CD14-positive monocyte (primary cell): Measurements from ENCODE around the gene SMARCD1. TPM values are rescaled to one million over a fixed set of nuclear protein-coding genes. Genes with fewer than 3 reads are reported as not detected.

Source experiments
- DNase-seq, 3 donors: peaks; one replicate each; pipeline ENCODE4 v3.0.0-alpha.2; 2011 to 2022
- H2AFZ ChIP-seq: 2 replicates; pipeline ENCODE4 v1.6.0; 2012; ENCODE audit warnings: mild to moderate bottlenecking, low read depth, low read length, inconsistent platforms; ENCODE audit not compliant: insufficient read depth, poor library complexity, severe bottlenecking
- H3K27ac ChIP-seq, 2 donors: 1 replicate in 1 of 2; 2 replicates in 1 of 2; pipeline ENCODE4 v1.5.1; 2012 to 2013; ENCODE audit warnings: low read length in 2 of 2, control low read depth in 1 of 2, inconsistent platforms in 1 of 2, low read depth in 1 of 2, mild to moderate bottlenecking in 1 of 2
- H3K27me3 ChIP-seq, 2 donors: one replicate each; pipeline versions ENCODE4 v1.6.0 to v1.6.1; 2011 to 2013; ENCODE audit warnings: low read length in 2 of 2; ENCODE audit not compliant: control insufficient read depth in 2 of 2, insufficient read depth in 2 of 2
- H3K36me3 ChIP-seq, 2 donors: replicated peaks in 1 of 2; 1 replicate in 1 of 2; 2 replicates in 1 of 2; pipeline versions ENCODE4 v1.5.1 to v1.6.1; 2012 to 2013; ENCODE audit warnings: low read length in 2 of 2, control low read depth in 1 of 2, inconsistent platforms in 1 of 2, mild to moderate bottlenecking in 1 of 2; ENCODE audit not compliant: insufficient read depth in 2 of 2, control insufficient read depth in 1 of 2
- H3K4me1 ChIP-seq, 2 donors: 1 replicate in 1 of 2; 2 replicates in 1 of 2; pipeline versions ENCODE4 v1.5.1 to v1.6.1; 2012 to 2013; ENCODE audit warnings: low read length in 2 of 2, control low read depth in 1 of 2, inconsistent platforms in 1 of 2, mild to moderate bottlenecking in 1 of 2, moderate library complexity in 1 of 2; ENCODE audit not compliant: insufficient read depth in 2 of 2, control insufficient read depth in 1 of 2
- H3K4me2 ChIP-seq: replicated peaks from 2 replicates; pipeline ENCODE3; 2012; ENCODE audit warnings: low read length, moderate library complexity, mild to moderate bottlenecking; ENCODE audit not compliant: poor library complexity, severe bottlenecking; ENCODE audit errors: extremely low read depth
- H3K4me3 ChIP-seq, 3 experiments: fragments of 200-600 bp in 1 of 3; sonication (generic) in 1 of 3; replicated peaks in 1 of 3; 1 replicate in 2 of 3; 2 replicates in 1 of 3; pipeline ENCODE4 v1.5.1; 2011 to 2013; ENCODE audit warnings: low read length in 3 of 3, mild to moderate bottlenecking in 3 of 3, control low read depth in 2 of 3, low read depth in 2 of 3, inconsistent platforms in 1 of 3, moderate library complexity in 1 of 3
- H3K79me2 ChIP-seq: 2 replicates; pipeline ENCODE4 v1.6.0; 2012; ENCODE audit warnings: mild to moderate bottlenecking, control low read depth, inconsistent platforms, low read length, moderate library complexity; ENCODE audit not compliant: insufficient read depth
- H3K9ac ChIP-seq: 2 replicates; pipeline ENCODE4 v1.6.0; 2017; ENCODE audit warnings: low read length, mild to moderate bottlenecking; ENCODE audit not compliant: insufficient read depth, poor library complexity, severe bottlenecking
- H3K9me3 ChIP-seq, 2 donors: replicated peaks in 1 of 2; 1 replicate in 1 of 2; 2 replicates in 1 of 2; pipeline versions ENCODE4 v1.5.1 to v1.6.1; 2012 to 2013; ENCODE audit warnings: low read length in 2 of 2, control low read depth in 1 of 2; ENCODE audit not compliant: control insufficient read depth in 1 of 2, insufficient read depth in 1 of 2
- H4K20me1 ChIP-seq: 2 replicates; pipeline ENCODE4 v1.6.0; 2012; ENCODE audit warnings: mild to moderate bottlenecking, low read length, control low read depth, moderate library complexity; ENCODE audit not compliant: insufficient read depth
- H3K27ac Mint-ChIP-seq, 7 donors: one replicate each; pipeline ENCODE4 v1.8.0; 2020; ENCODE audit warnings: mild to moderate bottlenecking in 7 of 7, mixed read lengths in 7 of 7, moderate library complexity in 6 of 7, inconsistent platforms in 2 of 7
- H3K27me3 Mint-ChIP-seq, 3 donors: one replicate each; pipeline ENCODE4 v1.8.0; 2021 to 2022; ENCODE audit warnings: low read depth in 3 of 3, mild to moderate bottlenecking in 3 of 3, mixed read lengths in 3 of 3, moderate library complexity in 3 of 3, inconsistent platforms in 1 of 3
- H3K36me3 Mint-ChIP-seq, 2 donors: one replicate each; pipeline ENCODE4 v1.8.0; 2020; ENCODE audit warnings: mixed read lengths in 2 of 2, inconsistent platforms in 1 of 2, mild to moderate bottlenecking in 1 of 2
- H3K4me1 Mint-ChIP-seq: one replicate; pipeline ENCODE4 v1.8.0; 2020; ENCODE audit warnings: mild to moderate bottlenecking, mixed read lengths
- H3K4me3 Mint-ChIP-seq, 2 donors: one replicate each; pipeline ENCODE4 v1.8.0; 2020; ENCODE audit warnings: mild to moderate bottlenecking in 2 of 2, mixed read lengths in 2 of 2, moderate library complexity in 1 of 2
- H3K9me3 Mint-ChIP-seq, 7 donors: one replicate each; pipeline ENCODE4 v1.8.0; 2020 to 2022; ENCODE audit warnings: mixed read lengths in 7 of 7, mild to moderate bottlenecking in 6 of 7, moderate library complexity in 6 of 7, inconsistent platforms in 2 of 7
- CTCF ChIP-seq: fragments of 200-600 bp; IDR thresholded peaks from one replicate; pipeline ENCODE4 v1.8.0; 2022; ENCODE audit warnings: antibody characterized with exemption, mild to moderate bottlenecking
- WGBS: methylation state at CpG from one replicate; pipeline ENCODE4 v1.1.5; 2013; ENCODE audit warnings: missing lambda C conversion rate; ENCODE audit not compliant: insufficient coverage; 5-methylcytosine and 5-hydroxymethylcytosine counted together
- intact Hi-C, 2 donors: fragments of 100-400 bp; cut with micrococcal nuclease; formaldehyde crosslinking; loops; one replicate each; pipeline versions ENCODE4 v1.15.0 to v1.15.1; 2023
- polyA plus RNA-seq, 3 donors: library from polyadenylated mRNA; depleted of rRNA in 1 of 3; unstranded in 2 of 3; stranded (reverse) in 1 of 3; fragments of 300-500 nt in 2 of 3; fragments of >200 nt in 1 of 3; fragmentation: Illumina TruSeq in 2 of 3; gene quantifications; 1 replicate in 2 of 3; 2 replicates in 1 of 3; pipeline ENCODE4 v1.2.3, GENCODE V29; 2012 to 2021

The SMARCD1 gene
- polyA plus RNA-seq, 3 donors = 3.7 to 41.9 (median 7.8) TPM

- no peak for TF ChIP-seq CTCF
- Histone ChIP-seq H3K4me3 (no peak within 1 kb of the TSS), H2AFZ (no peak within 1 kb of the TSS), H3K27ac (no peak within 1 kb of the TSS), H3K4me2 (no peak within 1 kb of the TSS), H3K9ac (no peak within 1 kb of the TSS), H3K9me3 (no peaks in the 10 kb centered on the region), H3K27me3 (no peaks in the 10 kb centered on the region), H3K79me2 (no peaks in the 10 kb centered on the region), H3K36me3 (peaks cover 16 to 28% of the 10 kb centered on the region in 2 donors), H4K20me1 (no peaks in the 10 kb centered on the region), H3K4me1 (no peaks in the 10 kb centered on the region)
- Mint-ChIP-seq H3K36me3 (peaks cover 24 to 30% of the 10 kb centered on the region in 2 donors), H3K9me3 (peaks cover 0 to 2% (median 0%) of the 10 kb centered on the region in 7 donors), H3K4me3 (no peak within 1 kb of the TSS), H3K27ac (peak within 1 kb of the TSS in 1 of 7 donors; percentile 6), H3K27me3 (peaks cover 3 to 5% (median 5%) of the 10 kb centered on the region in 3 donors), H3K4me1 (no peaks in the 10 kb centered on the region)
- intact Hi-C loops = no loop called here
- DNase-seq = no peak
- 85% methylated on average over 7 of the region's 13 CpGs for WGBS
These were observed 18.7 kb downstream of the SMARCD1 start, which contains the start of gene GPD1 for GRCh38 chr12:50103767-50104321. GPD1 (plus strand) TSS chr12:50104008; CDS start chr12:50104051, 43 bp downstream.

- H3K4me1 ChIP-seq = no peaks in the 10 kb centered on the region
- H3K27me3 Mint-ChIP-seq = peaks cover 3 to 5% (median 5%) of the 10 kb centered on the region in 3 donors
- no peak for TF ChIP-seq CTCF
- H3K27me3 ChIP-seq = no peaks in the 10 kb centered on the region
- 93% methylated on average over 6 of the region's 14 CpGs for WGBS
- peaks cover 16 to 21% of the 10 kb centered on the region in 2 donors for H3K36me3 Mint-ChIP-seq
- no peak for DNase-seq
- no peak overlapping the region for H3K27ac ChIP-seq
- no peak overlapping the region for H3K4me3 Mint-ChIP-seq
- no peak overlapping the region for H3K9ac ChIP-seq
- H2AFZ ChIP-seq = no peak overlapping the region
- H3K4me2 ChIP-seq = no peak overlapping the region
- peaks cover 8 to 19% of the 10 kb centered on the region in 2 donors for H3K36me3 ChIP-seq
- H3K4me3 ChIP-seq = no peak overlapping the region
- intact Hi-C loops = no loop called here
- H3K79me2 ChIP-seq = no peaks in the 10 kb centered on the region
- peaks cover 0 to 2% (median 0%) of the 10 kb centered on the region in 7 donors for H3K9me3 Mint-ChIP-seq
- no peaks in the 10 kb centered on the region for H3K9me3 ChIP-seq
- H3K27ac Mint-ChIP-seq = peak overlapping the region in 1 of 7 donors; percentile 15
- no peaks in the 10 kb centered on the region for H3K4me1 Mint-ChIP-seq
- H4K20me1 ChIP-seq = no peaks in the 10 kb centered on the region
These were observed 19.6 kb downstream of the SMARCD1 start for GRCh38 chr12:50104417-50105366.
